Measurements from ENCODE around the gene ETV6. TPM values are rescaled to one million over a fixed set of nuclear protein-coding genes. Genes with fewer than 3 reads are reported as not detected.

The ETV6 gene
- total and polyA plus RNA-seq, 3 donors from 2014 or later = 7.8 to 20.9 (median 16.3) TPM

GRCh38 chr12:11727133-11727664, 77.7 kb downstream of the ETV6 start:
- H3K27ac ChIP-seq = no peak overlapping the region

GRCh38 chr12:11728154-11728755, 78.8 kb downstream of the ETV6 start:
- Histone ChIP-seq H3K36me3 (ENCODE audit: low read depth, missing control alignments) (no peaks in the 10 kb centered on the region), H3K4me1 (peaks cover 14% of the 10 kb centered on the region), H3K27ac (no peak overlapping the region), H3K4me3 (no peak overlapping the region), H3K27me3 (no peaks in the 10 kb centered on the region), H3K9me3 (no peaks in the 10 kb centered on the region)
- TF ChIP-seq POLR2A (IDR thresholded peaks at IDR 0.05) (no peak), CTCF (IDR thresholded peaks at IDR 0.05) (no peak)
- 90 to 94% methylated on average over 10 of the region's 10 CpGs for WGBS, 2 donors
- DNase-seq = no peak
- intact Hi-C loops (cut with DNase I; ENCODE audit: low total_unique reads) = no loop called here

More at GRCh38 chr12:11727133-11727664, 77.7 kb downstream of the ETV6 start:
- no peak for DNase-seq
- Histone ChIP-seq H3K9me3 (no peaks in the 10 kb centered on the region), H3K4me3 (no peak overlapping the region), H3K27me3 (no peaks in the 10 kb centered on the region), H3K36me3 (ENCODE audit: low read depth, missing control alignments) (no peaks in the 10 kb centered on the region), H3K4me1 (peaks cover 14% of the 10 kb centered on the region)
- TF ChIP-seq CTCF (IDR thresholded peaks at IDR 0.05) = no peak
- no peak for TF ChIP-seq POLR2A (IDR thresholded peaks at IDR 0.05)
- intact Hi-C loops (cut with DNase I; ENCODE audit: low total_unique reads) = no loop called here
- WGBS, 2 donors = 86% methylated on average over 12 of the region's 12 CpGs

GRCh38 chr12:11729008-11729407, 79.5 kb downstream of the ETV6 start:
- no peaks in the 10 kb centered on the region for H3K9me3 ChIP-seq
- H3K27me3 ChIP-seq = no peaks in the 10 kb centered on the region
- H3K27ac ChIP-seq = no peak overlapping the region
- WGBS, 2 donors = 71% methylated on average over 4 of the region's 4 CpGs
- no peak for TF ChIP-seq POLR2A (IDR thresholded peaks at IDR 0.05)
- no peak for TF ChIP-seq CTCF (IDR thresholded peaks at IDR 0.05)
- DNase-seq = no peak
- no peaks in the 10 kb centered on the region for H3K36me3 ChIP-seq (ENCODE audit: low read depth, missing control alignments)
- H3K4me1 ChIP-seq = peaks cover 11% of the 10 kb centered on the region
- no peak overlapping the region for H3K4me3 ChIP-seq
- intact Hi-C loops (cut with DNase I; ENCODE audit: low total_unique reads) = no loop called here

GRCh38 chr12:11729439-11730150, 80.1 kb downstream of the ETV6 start:
- Histone ChIP-seq H3K27ac (no peak overlapping the region), H3K4me1 (peaks cover 5% of the 10 kb centered on the region), H3K27me3 (no peaks in the 10 kb centered on the region), H3K4me3 (no peak overlapping the region), H3K36me3 (ENCODE audit: low read depth, missing control alignments) (no peaks in the 10 kb centered on the region), H3K9me3 (no peaks in the 10 kb centered on the region)
- intact Hi-C loops (cut with DNase I; ENCODE audit: low total_unique reads) = no loop called here
- no peak for TF ChIP-seq CTCF (IDR thresholded peaks at IDR 0.05)
- no peak for TF ChIP-seq POLR2A (IDR thresholded peaks at IDR 0.05)
- no peak for DNase-seq
- WGBS, 2 donors = 86 to 87% methylated on average over 7 of the region's 7 CpGs

Measured in testis (tissue), 3 donors.